ENCODE measurements around the gene ARSG.
"Not testable (repeated sequence)": the region's sequence is repeated elsewhere in the genome, so short reads cannot be mapped to it uniquely, and the experiment has no call there.

ARSG gene

DNA sequence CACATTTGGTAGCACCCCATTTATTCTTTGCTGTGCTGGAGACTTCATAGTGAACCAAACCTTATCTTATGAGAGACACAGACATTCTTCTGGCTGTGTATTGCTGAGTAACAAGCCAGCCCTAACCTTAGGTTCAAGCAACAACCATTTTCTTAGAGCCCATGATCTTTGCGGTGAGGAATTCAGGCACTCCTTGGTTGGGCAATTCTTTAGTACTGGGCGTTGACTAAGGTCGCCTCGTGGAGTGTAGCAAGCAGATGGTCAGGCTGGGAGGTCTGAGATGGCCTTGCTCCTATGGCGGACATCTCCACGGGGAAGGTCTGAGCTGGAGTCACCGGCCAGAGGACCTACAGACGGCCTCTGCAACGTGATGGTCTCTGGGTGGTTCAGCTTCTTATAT is 43.1 kb downstream of the ARSG start:
- no peak for DNase-seq

DNA sequence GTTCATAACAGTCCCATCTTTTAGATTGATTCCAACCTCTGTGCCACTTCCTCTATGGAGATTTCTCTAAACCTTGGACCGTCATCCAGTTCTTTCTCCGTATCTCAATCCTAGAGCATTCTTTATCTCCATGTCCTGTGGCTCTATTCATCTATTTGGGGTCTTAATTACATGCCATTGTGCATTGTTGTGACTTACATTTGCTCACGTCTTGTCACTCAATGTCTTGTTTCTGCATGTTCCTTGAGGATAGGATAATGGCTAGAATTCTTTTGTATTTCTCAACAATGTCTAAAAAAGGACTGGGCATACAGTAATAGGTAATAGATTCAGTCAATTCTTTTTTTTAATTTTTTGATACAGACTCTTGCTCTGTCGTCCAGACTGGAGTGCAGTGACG is 50.2 kb downstream of the ARSG start:
- DNase-seq = no peak

DNA sequence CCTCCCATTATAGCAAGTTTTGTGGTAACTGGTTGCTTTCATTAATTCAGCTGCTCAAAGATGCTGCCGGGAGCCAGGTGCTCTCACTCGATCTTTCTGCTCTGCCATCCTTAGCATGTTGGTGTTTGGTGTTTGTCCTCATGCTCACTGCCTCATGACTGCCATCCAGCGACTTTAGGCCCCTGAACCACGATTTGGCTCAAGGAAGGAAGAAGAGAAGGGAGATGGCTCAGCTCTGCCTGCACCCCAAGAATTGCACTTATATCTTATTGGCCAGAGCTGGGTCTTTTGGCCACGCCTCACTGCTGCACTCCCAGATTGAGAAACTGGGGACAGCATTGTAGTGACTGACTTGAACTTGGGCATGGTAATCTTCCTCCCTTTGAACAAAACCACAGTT is 52.7 kb downstream of the ARSG start:
- no peak for DNase-seq

DNA sequence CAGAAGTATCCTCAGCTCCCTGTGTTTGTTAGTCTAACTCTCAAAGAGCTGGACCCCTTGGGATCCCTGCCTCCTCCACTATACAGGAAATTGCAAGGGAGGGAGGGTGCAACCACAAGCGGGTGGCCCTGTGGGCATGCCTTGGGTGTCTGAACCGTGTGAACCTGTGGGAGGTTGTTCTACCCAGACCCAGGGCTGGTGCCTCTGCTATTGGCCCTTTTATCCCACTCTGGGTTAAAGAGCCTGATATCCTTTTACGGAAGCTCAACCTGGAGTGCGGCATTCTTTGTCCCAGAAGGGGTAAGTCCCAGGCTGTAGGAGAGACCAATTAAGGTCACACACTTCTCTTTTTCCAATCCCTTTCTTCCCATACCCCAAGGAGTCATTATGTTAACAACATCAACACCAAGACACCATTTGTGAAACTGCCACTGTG is 53.4 kb downstream of the ARSG start:
- DNase-seq = peak; percentile 58

DNA sequence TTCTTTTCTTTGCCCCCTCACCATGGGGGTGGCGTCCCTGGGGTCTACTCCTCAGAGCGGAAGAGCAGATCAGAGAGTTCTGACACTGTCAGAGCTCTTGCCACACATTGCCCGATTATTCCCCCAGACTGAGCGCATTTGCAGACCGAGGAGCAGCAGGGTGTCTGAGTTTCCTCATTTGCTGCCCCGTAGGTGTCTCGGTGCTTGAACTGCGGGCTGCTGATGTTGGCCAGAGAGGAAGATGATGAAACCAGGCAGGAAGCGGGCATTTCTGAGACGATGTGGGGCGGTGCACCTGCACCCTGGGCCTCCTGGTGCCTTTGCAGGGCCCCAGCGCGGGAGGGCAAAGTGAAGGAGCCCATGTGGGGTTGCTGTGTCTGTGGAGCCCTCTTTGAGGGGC is 55.2 kb downstream of the ARSG start:
- DNase-seq = peak; percentile 91

DNA sequence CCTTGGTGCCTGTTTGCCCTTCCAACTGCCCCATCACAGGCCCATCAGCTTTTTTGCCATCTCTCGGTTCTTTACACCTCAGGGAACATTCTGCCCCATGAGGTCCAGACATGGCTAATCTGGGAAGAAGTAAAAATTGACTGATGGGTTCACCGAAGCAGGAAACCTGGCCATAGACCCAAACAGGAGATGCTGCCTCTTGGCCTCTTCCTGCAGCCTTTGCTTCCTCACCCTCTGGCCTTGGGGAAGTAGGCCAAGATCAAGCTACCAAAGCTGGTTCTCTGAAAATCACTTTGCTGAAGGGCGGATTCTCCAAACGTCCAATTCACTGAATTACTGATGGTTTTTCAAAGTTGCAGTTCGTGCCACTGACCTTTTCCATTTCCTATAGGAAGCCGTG is 56.1 kb downstream of the ARSG start:
- no peak for DNase-seq

DNA sequence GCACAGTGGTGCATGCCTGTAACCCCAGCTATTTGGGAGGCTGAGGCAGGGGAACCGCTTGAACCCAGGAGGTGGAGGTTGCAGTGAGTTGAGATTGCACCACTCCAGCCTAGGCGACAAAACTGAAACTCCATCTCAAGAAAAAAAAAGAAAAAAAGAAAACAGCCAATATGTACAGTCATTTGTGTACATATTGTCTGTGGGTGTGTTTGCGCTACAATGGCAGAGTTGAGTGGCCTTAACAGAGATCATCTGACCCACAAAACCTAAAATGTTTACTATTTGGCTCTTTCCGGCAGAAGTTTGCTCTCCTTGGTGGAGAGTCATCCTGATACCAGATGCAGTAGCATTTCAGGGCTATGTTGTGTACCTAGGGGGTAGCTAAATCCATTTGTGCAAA is 57.9 kb downstream of the ARSG start:
- DNase-seq = peak; percentile 90

DNA sequence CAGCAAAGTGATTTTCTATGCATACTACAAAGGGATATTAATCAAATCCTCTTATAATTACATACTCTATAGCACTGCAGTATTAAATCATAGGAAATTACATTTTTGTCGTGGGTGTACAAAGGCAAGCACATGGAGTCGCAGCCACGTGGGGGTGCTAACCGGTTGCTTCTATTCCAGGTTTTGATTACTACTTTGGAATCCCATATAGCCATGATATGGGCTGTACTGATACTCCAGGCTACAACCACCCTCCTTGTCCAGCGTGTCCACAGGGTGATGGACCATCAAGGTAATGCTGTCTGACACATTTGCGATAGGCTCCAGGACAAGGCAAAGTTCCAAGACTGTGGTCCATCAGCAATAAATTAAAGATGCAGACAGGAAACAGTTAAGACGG is 60.1 kb downstream of the ARSG start:
- no peak for DNase-seq

DNA sequence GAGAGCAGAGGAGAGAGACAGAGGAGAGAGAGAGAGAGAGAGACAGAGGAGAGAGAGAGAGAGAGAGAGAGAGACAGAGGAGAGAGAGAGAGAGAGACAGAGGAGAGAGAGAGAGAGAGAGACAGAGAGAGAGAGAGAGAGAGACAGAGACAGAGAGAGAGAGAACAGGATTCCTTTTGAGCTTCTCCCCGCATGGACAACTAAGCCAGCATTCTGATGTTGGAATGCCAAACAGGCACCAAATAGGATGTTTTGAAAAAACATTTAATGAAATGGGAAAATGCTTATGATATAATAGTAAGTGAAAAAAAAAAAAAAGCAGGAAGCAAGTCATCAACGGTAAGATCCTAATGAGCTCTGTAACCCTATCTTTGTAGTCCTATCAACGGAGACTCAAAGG is 60.7 kb downstream of the ARSG start:
- DNase-seq = no peak

DNA sequence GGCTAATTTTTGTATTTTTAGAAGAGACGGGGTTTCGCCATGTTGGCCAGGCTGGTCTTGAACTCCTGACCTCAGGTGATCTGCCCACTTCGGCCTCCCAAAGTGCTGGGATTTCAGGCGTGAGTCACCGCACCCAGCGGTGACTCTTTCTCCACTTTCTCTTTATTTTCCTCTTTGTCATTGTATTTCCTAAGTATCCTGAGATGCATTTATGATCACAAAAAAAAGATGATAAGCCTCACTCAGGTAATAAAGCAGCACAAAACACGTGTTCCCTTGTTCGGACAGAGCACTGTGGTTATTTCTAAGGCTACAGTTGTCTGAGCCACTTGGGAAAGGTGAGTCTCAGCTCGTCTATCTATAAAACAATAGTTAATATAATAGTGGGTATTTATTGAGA is 61.4 kb downstream of the ARSG start:
- not testable (repeated sequence) for DNase-seq

DNA sequence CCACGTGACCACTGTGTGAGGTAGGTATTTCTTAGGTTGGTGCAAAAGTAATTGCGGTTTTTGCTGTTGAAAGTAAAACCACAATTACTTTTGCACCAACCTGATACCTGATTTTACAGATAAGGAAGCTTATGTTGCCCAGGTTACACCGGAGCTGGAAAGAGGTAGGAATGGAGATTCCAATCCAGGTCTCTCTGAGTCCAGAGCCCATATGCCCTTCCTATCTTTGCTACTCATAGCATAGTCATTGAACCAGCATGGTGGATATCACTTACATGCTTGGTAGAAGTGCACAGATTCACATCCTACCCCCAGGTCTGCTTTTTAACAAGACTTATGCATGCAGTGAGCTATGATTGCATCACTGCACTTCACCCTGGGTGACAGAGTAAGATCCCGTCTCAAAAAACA is 61.8 kb downstream of the ARSG start:
- peak; percentile 37 for DNase-seq

DNA sequence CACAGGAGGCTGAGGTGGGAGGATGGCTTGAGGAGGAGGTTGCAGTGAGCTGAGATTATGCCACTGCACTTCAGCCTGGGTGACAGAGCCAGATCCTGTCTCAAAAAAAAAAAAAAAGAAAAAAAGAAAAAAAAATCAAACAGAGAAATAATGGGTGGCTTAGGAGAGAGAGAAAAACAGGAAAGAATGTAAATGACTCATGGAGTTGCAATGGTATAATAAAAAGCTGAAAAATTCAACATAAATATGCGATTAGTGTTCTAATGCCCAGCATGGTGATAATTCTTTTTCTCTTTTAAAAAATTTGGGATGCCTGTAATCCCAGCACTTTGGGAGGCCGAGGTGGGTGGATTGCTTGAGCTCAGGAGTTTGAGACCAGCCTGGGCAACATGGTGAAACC is 63.0 kb downstream of the ARSG start:
- DNase-seq = not testable (repeated sequence)

DNA sequence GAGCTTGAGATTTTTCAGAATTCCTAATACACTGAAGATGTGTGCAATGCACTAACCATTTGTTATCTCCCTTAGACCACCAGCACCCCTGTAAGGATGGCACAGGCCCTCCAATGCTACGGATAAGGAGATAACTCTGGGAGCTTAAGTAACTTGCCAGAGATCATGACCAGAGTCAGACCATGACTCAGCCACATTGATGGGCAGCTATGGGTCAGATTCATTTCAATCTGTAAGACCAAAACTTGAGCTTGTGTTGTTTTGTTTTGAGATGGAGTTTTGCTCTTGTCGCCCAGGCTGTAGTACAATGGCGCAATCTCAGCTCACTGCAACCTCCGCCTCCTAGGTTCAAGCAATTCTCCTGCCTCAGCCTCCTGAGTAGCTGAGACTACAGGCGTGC is 63.8 kb downstream of the ARSG start:
- peak; percentile 49 for DNase-seq

DNA sequence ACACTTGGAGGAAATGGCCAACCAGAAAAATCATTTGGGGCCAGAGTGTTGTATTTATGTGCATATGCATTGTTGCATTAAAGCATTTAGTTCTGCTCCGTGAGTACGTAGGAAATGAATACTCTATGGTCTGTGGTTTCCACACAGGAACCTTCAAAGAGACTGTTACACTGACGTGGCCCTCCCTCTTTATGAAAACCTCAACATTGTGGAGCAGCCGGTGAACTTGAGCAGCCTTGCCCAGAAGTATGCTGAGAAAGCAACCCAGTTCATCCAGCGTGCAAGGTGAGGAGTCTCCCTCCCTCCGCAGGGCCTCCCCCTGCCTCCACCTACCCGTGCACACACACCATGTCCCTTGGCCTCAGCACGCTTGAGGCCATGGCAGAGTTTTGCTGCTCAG is 65.2 kb downstream of the ARSG start:
- DNase-seq = peak; percentile 91

DNA sequence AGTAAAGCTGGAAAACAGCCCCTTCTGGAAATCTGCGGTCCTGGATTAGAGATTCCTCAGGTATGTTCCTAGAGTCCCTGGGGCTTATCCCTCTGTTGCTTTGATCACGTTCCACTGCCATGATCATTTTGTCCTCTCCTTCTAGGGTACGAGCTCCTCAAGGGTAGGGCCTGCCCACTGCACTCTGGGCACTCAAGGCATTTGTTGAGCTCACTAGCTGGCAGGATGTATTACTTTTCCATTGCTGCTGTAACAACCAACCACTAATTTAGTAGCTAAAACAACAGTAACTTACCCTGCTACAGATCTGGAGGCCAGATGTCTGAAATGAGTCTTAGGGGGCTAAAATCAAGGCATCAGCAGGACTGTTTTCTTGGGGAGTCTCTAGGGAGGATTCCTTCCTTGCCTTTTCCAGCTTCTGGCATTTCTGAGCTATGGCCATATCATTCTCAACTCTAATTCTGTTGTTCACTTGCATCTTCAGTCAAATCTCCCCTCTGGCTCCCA is 65.7 kb downstream of the ARSG start:
- peak; percentile 44 for DNase-seq

DNA sequence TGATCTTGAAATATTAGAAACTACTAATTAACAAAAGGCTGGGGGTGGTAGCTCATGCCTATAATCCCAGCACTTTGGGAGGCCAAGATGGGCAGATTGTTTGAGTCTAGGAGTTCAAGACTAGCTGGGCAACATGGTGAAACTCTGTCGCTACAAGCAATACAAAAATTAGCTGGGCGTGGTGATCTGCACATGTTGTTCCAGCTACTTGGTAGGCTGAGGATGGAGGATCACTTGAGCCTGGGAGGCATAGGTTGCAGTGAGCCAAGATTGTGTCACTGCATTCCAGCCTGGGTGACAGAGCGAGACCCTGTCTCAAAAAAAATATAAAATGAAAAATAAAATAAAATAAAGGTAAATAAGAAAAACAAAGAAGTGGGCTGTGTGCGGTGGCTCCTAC is 66.6 kb downstream of the ARSG start:
- DNase-seq = no peak

DNA sequence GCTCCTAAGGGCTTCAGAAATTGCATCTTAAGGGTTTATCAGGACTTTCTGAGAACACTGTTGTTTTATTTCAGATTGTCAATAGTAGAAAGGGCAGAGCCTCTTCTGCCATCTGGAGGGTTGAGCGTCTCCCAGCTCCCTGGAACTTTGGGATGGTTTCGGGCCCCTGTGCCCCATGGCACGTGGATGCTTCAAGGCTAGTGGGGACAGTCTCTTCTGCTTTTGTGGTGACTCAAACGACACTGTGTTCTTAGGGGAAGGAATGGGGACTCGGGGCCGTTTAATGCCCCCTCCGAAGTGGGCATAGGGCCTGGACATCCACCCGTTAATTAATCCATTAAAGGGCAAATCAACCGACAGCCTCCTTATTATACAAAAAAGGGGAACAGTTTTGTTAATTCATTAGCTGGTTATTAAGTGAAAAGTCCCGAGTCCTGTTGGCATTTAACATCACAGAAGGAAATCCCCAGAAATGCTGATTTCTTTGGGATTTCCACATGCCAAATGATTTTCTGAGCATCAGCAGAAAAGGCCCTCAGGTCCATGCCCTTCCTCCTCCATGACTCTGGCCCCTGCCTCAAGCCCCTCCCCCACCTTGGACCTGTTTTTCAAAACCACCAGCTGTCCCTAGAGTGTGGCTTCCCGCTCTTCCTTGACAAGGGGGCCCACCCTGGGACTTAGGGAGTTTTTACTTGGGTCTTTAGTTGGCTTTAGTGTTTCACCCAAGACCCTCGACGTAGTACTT is 68.7 kb downstream of the ARSG start:
- DNase-seq = no peak

DNA sequence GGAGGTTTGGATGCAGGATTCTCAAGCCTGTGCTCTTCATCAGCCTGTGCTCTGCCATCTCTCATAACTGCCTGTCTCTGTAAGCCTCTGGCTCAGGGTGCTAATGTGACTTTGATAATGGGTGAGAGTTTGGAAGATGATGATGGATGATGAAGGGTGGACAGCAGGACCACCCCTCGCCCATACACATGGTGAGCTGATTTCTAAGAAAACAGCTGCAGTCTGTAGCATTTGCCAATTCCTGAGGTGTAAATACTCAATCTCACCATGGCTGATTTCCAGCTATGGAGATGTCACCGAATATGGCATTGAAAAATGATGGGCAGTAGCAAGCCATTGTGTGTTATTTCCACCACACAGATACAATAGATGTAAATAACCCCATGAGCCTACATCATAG is 74.2 kb downstream of the ARSG start:
- no peak for DNase-seq

DNA sequence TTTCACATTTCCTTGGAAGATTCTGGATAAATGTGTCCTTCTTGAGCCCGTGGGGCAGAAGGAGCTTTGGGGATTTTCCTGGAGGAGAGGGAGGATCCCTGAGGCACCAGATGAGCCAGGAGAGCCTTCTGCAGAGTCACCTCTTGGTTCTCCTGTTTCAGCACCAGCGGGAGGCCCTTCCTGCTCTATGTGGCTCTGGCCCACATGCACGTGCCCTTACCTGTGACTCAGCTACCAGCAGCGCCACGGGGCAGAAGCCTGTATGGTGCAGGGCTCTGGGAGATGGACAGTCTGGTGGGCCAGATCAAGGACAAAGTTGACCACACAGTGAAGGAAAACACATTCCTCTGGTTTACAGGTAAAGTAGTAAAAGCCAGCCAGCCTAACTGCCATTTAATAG is 77.1 kb downstream of the ARSG start:
- no peak for DNase-seq

DNA sequence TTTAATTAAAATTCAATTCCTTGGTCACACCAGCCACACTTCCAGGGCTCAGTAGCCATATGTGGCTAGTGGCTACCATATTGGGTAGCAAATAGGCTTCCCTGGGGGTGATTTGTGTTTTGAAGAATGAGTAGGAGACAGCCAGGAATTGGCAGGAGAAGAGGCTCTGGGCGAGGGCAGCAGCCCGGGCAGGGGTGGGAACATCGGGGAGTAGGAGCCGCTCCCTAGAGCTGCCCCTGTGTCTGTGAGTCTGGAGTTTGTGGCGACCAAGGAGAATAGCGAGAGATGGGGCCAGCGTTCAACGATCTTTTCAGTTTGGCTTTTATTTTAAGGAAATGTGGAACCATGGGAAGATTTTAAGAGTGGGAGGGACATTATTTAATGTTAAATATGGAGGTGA is 84.3 kb downstream of the ARSG start:
- no peak for DNase-seq

DNA sequence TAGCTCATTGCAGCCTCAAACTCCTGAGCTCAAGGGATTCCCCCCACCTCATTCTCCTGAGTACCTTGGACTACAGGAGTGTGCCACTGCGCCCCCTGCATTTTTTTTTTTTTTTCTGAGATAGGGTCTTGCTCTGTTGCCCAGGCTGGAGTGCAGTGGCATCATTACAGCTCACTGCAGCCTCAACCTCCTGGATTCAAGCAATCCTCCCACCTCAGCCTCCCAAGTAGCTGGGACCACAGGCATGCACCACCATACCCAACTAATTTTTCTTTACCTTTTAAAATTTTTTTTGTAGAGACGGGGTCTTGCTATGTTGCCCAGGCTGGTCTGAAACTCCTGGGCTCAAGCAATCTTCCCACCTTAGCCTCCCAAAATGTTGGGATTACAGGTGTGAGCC is 84.9 kb downstream of the ARSG start:
- not testable (repeated sequence) for DNase-seq

DNA sequence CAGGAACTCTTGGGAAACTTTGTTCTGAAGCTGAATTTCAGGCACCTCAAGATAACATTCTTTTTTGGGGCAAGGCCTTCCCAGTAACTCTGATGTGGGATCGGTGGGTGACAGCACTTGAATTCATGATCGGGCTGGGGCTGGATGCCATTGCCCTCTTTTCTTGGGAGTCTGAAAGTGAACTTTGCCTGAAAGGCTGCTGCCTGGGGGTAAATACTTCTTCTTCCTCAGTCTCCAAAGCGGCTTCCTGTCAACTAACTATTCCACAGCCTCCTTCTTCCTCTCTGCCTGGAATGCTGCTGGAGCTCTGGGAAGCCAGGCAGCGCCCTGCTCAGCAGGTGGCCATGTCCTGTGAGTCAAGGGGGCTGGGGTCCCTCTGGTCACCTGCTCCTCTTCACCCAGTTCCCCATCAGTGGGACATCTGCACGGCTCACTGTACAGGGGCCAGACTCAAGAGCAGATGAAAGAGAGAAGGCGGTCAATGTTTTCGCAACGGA is 86.5 kb downstream of the ARSG start:
- no peak for DNase-seq

DNA sequence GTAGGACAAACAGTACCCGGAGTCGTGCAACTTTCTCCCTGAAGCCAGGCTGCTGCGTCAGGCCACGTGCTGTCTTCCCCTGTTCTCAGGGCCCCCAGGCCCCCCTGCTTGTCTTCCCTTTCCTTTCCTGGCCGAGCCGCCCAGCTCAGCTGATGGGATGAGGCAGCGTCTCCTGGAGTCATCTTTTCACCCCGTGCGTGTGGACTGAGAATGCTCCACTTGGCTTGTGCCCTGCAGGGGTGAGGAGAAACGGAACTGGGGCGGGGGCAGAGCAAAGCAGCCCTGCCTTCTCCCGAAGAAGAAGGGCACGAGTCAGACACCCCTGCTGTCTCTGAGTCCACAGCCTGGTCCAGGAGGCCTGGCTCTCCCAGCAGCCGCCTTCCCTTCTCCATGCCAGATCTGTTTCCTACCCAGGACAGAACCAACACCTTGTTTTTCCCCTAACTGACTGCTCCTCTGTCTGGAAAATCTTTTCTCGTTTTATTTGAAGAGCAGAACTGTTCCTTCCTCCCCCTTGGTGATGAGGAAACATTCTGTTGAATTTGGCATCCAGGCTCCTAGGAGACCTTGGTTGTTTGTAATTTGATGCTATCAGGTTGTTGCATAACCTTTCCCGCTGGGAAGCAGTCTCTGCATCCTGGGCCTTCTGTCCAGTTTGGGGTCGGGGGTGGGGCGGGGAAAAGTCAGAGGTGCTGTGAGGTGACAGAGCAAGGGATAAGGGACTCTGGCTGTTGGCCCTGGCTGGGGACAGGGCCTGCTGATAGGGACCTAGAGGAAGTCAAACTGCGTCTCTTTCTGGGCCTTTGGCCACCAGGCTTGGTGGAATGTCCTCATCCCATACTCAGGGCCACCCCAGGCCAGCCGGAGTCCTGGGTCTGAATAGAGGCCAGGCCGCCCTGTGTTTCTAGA is 87.2 kb downstream of the ARSG start:
- DNase-seq = no peak

DNA sequence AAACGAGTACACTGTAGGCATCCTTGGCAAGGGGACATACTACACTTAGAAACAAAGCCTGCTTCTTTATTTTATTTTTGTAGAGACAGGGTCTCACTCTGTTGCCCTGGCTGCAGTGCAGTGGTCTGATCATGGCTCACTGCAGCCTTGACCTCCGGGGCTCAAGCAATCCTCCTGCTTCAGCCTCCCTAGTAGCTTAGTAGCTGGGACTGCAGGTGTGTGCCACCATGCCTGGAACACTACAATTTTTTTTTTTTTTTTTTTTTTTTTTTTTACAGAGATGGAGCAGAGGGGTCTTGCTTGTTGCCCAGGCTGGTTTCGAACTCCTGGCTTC is 87.8 kb downstream of the ARSG start:
- DNase-seq = no peak
